ENCODE measurements around the gene SPTLC1.
"Not testable (repeated sequence)": the region's sequence is repeated elsewhere in the genome, so short reads cannot be mapped to it uniquely, and the experiment has no call there.

Gene SPTLC1

GRCh38 chr9:92132501-92132900, 17.3 kb upstream of the SPTLC1 start:
- TF ChIP-seq CTCF (IDR thresholded peaks at IDR 0.05; ENCODE audit: extremely low read depth, insufficient read depth, missing control alignments), result no peak
- no peak for DNase-seq (ENCODE audit: low spot score)
- in situ Hi-C loops (cut with MboI; ENCODE audit: low pct_unique_long_range_greater_than_20kb, low sequenced_read_pairs, unreplicated experiment), result loop anchor here (10.0 to 25.0 kb wide), 4 partner anchors 132 to 655 kb away; no protein-coding TSS in a partner anchor

- DNase-seq (ENCODE audit: low spot score), result no peak
- TF ChIP-seq CTCF (IDR thresholded peaks at IDR 0.05; ENCODE audit: extremely low read depth, insufficient read depth, missing control alignments), result no peak
- in situ Hi-C loops (cut with MboI; ENCODE audit: low pct_unique_long_range_greater_than_20kb, low sequenced_read_pairs, unreplicated experiment), result no loop called here
Measured at GRCh38 chr9:92122800-92123199, 7.6 kb upstream of the SPTLC1 start.

- in situ Hi-C loops (cut with MboI; ENCODE audit: low pct_unique_long_range_greater_than_20kb, low sequenced_read_pairs, unreplicated experiment), result no loop called here
- DNase-seq (ENCODE audit: low spot score), result no peak
- TF ChIP-seq CTCF (IDR thresholded peaks at IDR 0.05; ENCODE audit: extremely low read depth, insufficient read depth, missing control alignments), result no peak
Measured at GRCh38 chr9:92122061-92122460, 6.8 kb upstream of the SPTLC1 start.

GRCh38 chr9:92121265-92121664, 6.1 kb upstream of the SPTLC1 start:
- no peak for TF ChIP-seq CTCF (IDR thresholded peaks at IDR 0.05; ENCODE audit: extremely low read depth, insufficient read depth, missing control alignments)
- no peak for DNase-seq (ENCODE audit: low spot score)

GRCh38 chr9:92120138-92120537, 4.9 kb upstream of the SPTLC1 start:
- no peak for DNase-seq (ENCODE audit: low spot score)
- no peak for TF ChIP-seq CTCF (IDR thresholded peaks at IDR 0.05; ENCODE audit: extremely low read depth, insufficient read depth, missing control alignments)
- in situ Hi-C loops (cut with MboI; ENCODE audit: low pct_unique_long_range_greater_than_20kb, low sequenced_read_pairs, unreplicated experiment), result no loop called here

More at GRCh38 chr9:92121265-92121664, 6.1 kb upstream of the SPTLC1 start:
- in situ Hi-C loops (cut with MboI; ENCODE audit: low pct_unique_long_range_greater_than_20kb, low sequenced_read_pairs, unreplicated experiment), result no loop called here

- no peak for TF ChIP-seq CTCF (IDR thresholded peaks at IDR 0.05; ENCODE audit: extremely low read depth, insufficient read depth, missing control alignments)
- in situ Hi-C loops (cut with MboI; ENCODE audit: low pct_unique_long_range_greater_than_20kb, low sequenced_read_pairs, unreplicated experiment), result no loop called here
- DNase-seq (ENCODE audit: low spot score), result no peak
Measured at GRCh38 chr9:92119586-92119985, 4.4 kb upstream of the SPTLC1 start.

- no peak for TF ChIP-seq CTCF (IDR thresholded peaks at IDR 0.05; ENCODE audit: extremely low read depth, insufficient read depth, missing control alignments)
- DNase-seq (ENCODE audit: low spot score), result no peak
- in situ Hi-C loops (cut with MboI; ENCODE audit: low pct_unique_long_range_greater_than_20kb, low sequenced_read_pairs, unreplicated experiment), result no loop called here
Measured at GRCh38 chr9:92108122-92108521, 7.1 kb downstream of the SPTLC1 start.

- DNase-seq (ENCODE audit: low spot score); in situ Hi-C loops (cut with MboI; ENCODE audit: low pct_unique_long_range_greater_than_20kb, low sequenced_read_pairs, unreplicated experiment): not testable (repeated sequence)
Measured at GRCh38 chr9:92105446-92106225, 9.6 kb downstream of the SPTLC1 start.

- DNase-seq (ENCODE audit: low spot score); in situ Hi-C loops (cut with MboI; ENCODE audit: low pct_unique_long_range_greater_than_20kb, low sequenced_read_pairs, unreplicated experiment): not testable (repeated sequence)
Measured at GRCh38 chr9:92103601-92104000, 11.6 kb downstream of the SPTLC1 start.
